Lower lobe of right lung (tissue), 2 donors: ENCODE data around the gene PEX5L. TPM values are rescaled to one million over a fixed set of nuclear protein-coding genes. Genes with fewer than 3 reads are reported as not detected.

Experiments
- ATAC-seq, 2 donors: fragments of 200-7000 bp; cut with Tn5 transposase; one replicate each; pipeline ENCODE4 v1.9.1; 2020 to 2022; ENCODE audit warnings: mild to moderate bottlenecking in 2 of 2, moderate library complexity in 2 of 2
- DNase-seq: peaks from one replicate; pipeline ENCODE4 v3.0.0-alpha.2; 2020
- H3K27ac ChIP-seq: fragments of 200-600 bp; one replicate; pipeline ENCODE4 v1.8.0; 2022
- H3K27me3 ChIP-seq: fragments of 200-600 bp; one replicate; pipeline ENCODE4 v1.8.0; 2022; ENCODE audit warnings: low read depth
- H3K36me3 ChIP-seq: fragments of 200-600 bp; one replicate; pipeline ENCODE4 v1.8.0; 2022; ENCODE audit warnings: mild to moderate bottlenecking
- H3K4me1 ChIP-seq: fragments of 200-600 bp; one replicate; pipeline ENCODE4 v1.8.0; 2022
- H3K4me3 ChIP-seq: fragments of 200-600 bp; one replicate; pipeline ENCODE4 v1.8.0; 2022; ENCODE audit warnings: mild to moderate bottlenecking
- H3K9me3 ChIP-seq: fragments of 200-600 bp; one replicate; pipeline ENCODE4 v1.8.0; 2022
- CTCF ChIP-seq: fragments of 200-600 bp; IDR thresholded peaks from one replicate; pipeline ENCODE4 v1.8.0; 2022; ENCODE audit warnings: antibody characterized with exemption, mild to moderate bottlenecking
- intact Hi-C: fragments of 100-400 bp; cut with DNase I; formaldehyde crosslinking; loops from one replicate; pipeline ENCODE4 v1.11.0; 2022
- long read RNA-seq: library from polyadenylated mRNA; unstranded; transcript quantifications from one replicate; pipeline ENCODE4 v2.0.0, GENCODE V29; 2021
- total RNA-seq: library from RNA; stranded (reverse); fragmentation: NEBNext Ultra II Directional; extraction: Animal tissue kit (Norgen Biotek cat#: 25700); gene quantifications from one replicate; pipeline ENCODE4 v1.2.1, GENCODE V29; 2021
- donor health status: DM: no; HTN: yes; CAD: no; lungs with severe emphysema.

Gene PEX5L
- total RNA-seq: not detected
- long read RNA-seq, partial matches to known transcripts: 0 of 1 reads
- long read RNA-seq, other reads (novel, unspliced or antisense): 1 of 1 reads

- Histone ChIP-seq H3K36me3 (no peaks in the 10 kb centered on the region), H3K27me3 (peaks cover 50% of the 10 kb centered on the region), H3K9me3 (no peaks in the 10 kb centered on the region), H3K4me3 (peak within 1 kb of the TSS; percentile 18), H3K27ac (no peak within 1 kb of the TSS), H3K4me1 (peaks cover 9% of the 10 kb centered on the region)
- peak; percentile 57 for DNase-seq
- intact Hi-C loops: no loop called here
- peak; percentile 85 to 86 for ATAC-seq
- TF ChIP-seq CTCF: no peak
These were observed at the start of gene PEX5L for GRCh38 chr3:180036671-180037455. Gene PEX5L (minus strand): TSS chr3:180036937. CDS start chr3:180036599, 338 bp downstream.

- H3K27me3 ChIP-seq: no peaks in the 10 kb centered on the region
- DNase-seq (peak; percentile 18), ATAC-seq (peak in 1 of 2 donors; percentile 41)
- H3K36me3 ChIP-seq: no peaks in the 10 kb centered on the region
- no peaks in the 10 kb centered on the region for H3K4me1 ChIP-seq
- no peak overlapping the region for H3K4me3 ChIP-seq
- no peaks in the 10 kb centered on the region for H3K9me3 ChIP-seq
- H3K27ac ChIP-seq: no peak overlapping the region
- no peak for TF ChIP-seq CTCF
- intact Hi-C loops: no loop called here
These were observed 48.5 kb upstream of the PEX5L start for GRCh38 chr3:180085122-180085710.

GRCh38 chr3:180082699-180083098, 46.0 kb upstream of the PEX5L start:
- no peak for TF ChIP-seq CTCF
- no peaks in the 10 kb centered on the region for H3K4me1 ChIP-seq
- no peaks in the 10 kb centered on the region for H3K36me3 ChIP-seq
- no peak overlapping the region for H3K4me3 ChIP-seq
- ATAC-seq (no peak), DNase-seq (no peak)
- no peaks in the 10 kb centered on the region for H3K9me3 ChIP-seq
- H3K27ac ChIP-seq: no peak overlapping the region
- intact Hi-C loops: no loop called here
- no peaks in the 10 kb centered on the region for H3K27me3 ChIP-seq

GRCh38 chr3:180078592-180078991, 41.9 kb upstream of the PEX5L start:
- H3K27ac ChIP-seq: no peak overlapping the region
- H3K27me3 ChIP-seq: no peaks in the 10 kb centered on the region
- no peaks in the 10 kb centered on the region for H3K36me3 ChIP-seq
- H3K4me1 ChIP-seq: no peaks in the 10 kb centered on the region
- no peaks in the 10 kb centered on the region for H3K9me3 ChIP-seq
- no peak overlapping the region for H3K4me3 ChIP-seq
- DNase-seq (peak; percentile 11), ATAC-seq (no peak)
- intact Hi-C loops: no loop called here
- TF ChIP-seq CTCF: no peak

GRCh38 chr3:180073561-180073960, 36.8 kb upstream of the PEX5L start:
- DNase-seq (no peak), ATAC-seq (no peak)
- no peaks in the 10 kb centered on the region for H3K36me3 ChIP-seq
- H3K27ac ChIP-seq: no peak overlapping the region
- no peaks in the 10 kb centered on the region for H3K9me3 ChIP-seq
- H3K4me1 ChIP-seq: no peaks in the 10 kb centered on the region
- no peaks in the 10 kb centered on the region for H3K27me3 ChIP-seq
- TF ChIP-seq CTCF: no peak
- intact Hi-C loops: no loop called here
- H3K4me3 ChIP-seq: no peak overlapping the region
